Muscle layer of colon (tissue), 2 donors: Measurements from ENCODE around the gene PIGM.
A peak's percentile ranks its signal among the peaks of the same experiment; 100 is the strongest.

Source experiments
- H3K27ac ChIP-seq: one replicate; pipeline ENCODE4 v1.7.0; 2013; ENCODE audit warnings: low read depth, mild to moderate bottlenecking, low read length, moderate library complexity
- H3K27me3 ChIP-seq, 2 donors: one replicate each; pipeline ENCODE4 v1.7.0; 2013; ENCODE audit warnings: low read length in 2 of 2, mild to moderate bottlenecking in 2 of 2; ENCODE audit not compliant: insufficient read depth in 2 of 2, control insufficient read depth in 1 of 2
- H3K36me3 ChIP-seq: one replicate; pipeline ENCODE4 v1.7.0; 2013; ENCODE audit warnings: mild to moderate bottlenecking, low read length; ENCODE audit not compliant: insufficient read depth
- H3K4me1 ChIP-seq: one replicate; pipeline ENCODE4 v1.7.0; 2013; ENCODE audit warnings: mild to moderate bottlenecking, low read length; ENCODE audit not compliant: insufficient read depth
- H3K4me3 ChIP-seq, 2 donors: one replicate each; pipeline ENCODE4 v1.7.0; 2013; ENCODE audit warnings: low read length in 2 of 2, low read depth in 1 of 2, mild to moderate bottlenecking in 1 of 2, moderate library complexity in 1 of 2
- H3K9ac ChIP-seq: one replicate; pipeline ENCODE4 v1.7.0; 2013; ENCODE audit warnings: low read length
- H3K9me3 ChIP-seq: one replicate; pipeline ENCODE4 v1.7.0; 2013; ENCODE audit warnings: mild to moderate bottlenecking, low read length
- donor health status: abdominal sarcoma.
- donor health status: Adenocarcinoma of cecum.

The PIGM gene

DNA sequence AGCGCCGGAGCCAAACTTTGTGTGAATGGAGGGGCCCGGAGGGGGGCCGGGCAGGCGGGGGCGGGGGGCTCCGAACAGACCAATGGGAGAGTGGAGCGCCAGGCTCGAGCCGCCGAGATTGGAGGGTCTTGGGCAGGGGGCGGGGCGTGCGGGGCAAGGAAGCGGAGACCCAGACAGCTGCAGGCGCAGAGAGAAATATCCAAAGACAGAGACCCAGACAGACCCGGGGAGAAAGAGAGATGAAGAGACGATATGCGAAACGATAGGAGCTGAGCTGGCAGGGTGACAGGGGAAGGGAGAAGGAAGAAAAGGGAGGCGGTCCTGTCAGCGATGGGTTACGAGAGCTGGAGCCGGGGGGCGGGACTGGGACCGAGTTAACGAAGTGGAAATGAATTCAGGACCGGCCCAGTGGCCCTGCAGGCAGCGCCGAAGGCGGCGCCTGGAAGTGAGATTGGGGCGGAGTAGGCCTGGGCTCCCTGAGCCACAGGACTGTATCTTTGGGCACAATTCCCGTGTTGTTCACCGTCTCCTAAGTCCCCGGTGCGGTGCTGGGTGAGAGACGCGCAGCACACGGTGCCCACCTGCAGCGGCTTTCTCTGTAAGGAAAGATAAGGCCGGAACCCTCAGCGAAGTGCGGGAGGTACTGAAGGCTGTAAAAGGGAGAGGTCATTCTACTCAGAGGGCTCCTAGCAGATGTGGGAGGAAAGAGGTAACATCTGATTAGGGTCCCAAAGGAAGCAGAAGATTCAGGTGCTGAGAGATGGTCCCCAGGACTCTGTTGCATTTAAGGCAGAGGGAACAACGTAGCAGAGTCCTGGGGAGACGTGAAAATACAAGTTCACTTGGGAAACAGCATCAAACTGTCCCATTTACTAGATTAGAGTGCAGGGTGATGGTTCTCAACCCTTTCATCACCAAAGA, 38.7 kb upstream of the PIGM start:
- Histone ChIP-seq H3K4me1 (peaks cover 6% of the 10 kb centered on the region), H3K27ac (no peak overlapping the region), H3K36me3 (no peaks in the 10 kb centered on the region), H3K9ac (no peak overlapping the region), H3K27me3 (peaks cover 5 to 12% of the 10 kb centered on the region in 2 donors), H3K9me3 (no peaks in the 10 kb centered on the region), H3K4me3 (peak overlapping the region; percentile 59 to 78)

DNA sequence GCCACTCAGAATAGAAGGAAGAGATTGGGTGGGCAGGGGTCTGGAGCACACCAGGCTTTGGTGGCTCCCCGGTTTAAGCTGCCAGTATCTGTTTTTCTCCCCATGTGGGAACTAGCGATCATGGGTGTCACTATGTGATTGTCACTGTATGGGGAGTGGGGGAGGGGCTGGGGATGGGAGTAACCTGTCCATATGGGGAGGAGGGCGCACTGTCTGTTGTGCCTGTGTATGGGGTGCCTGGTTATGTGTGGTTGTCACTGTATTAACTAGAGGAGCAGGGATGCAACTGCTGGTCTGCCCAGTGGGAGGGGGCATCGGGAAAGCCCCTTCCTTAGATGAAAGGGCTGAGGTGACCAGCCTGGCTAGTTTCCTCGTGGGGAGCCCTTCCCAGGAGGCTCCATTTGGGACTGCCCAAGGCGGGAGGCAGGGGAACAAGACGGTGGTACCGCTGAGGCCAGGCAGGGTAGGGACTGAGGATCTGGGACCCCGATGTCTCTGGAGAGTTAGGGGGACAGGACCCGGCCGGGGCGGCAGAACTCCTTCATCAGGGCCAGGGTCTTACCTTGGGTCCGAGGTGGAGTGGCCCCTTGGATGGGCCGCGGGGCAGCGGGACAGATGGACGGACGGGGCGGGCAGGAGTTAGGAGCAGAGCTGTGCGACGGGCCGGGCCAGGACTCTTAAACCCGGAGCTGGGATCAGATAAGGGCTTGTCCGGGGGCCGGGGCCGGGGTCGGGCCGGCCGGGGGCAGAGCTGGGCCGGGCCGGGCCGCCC, 37.9 kb upstream of the PIGM start, which contains the start of gene KCNJ10:
Gene KCNJ10, minus strand, starts transcription at position 701 of the 772 bp plus-strand sequence. CDS start 27,628 bp downstream, outside the sequence.
- peak within 1 kb of the TSS; percentile 59 to 78 for H3K4me3 ChIP-seq
- peaks cover 6% of the 10 kb centered on the region for H3K4me1 ChIP-seq
- H3K36me3 ChIP-seq, result no peaks in the 10 kb centered on the region
- H3K27ac ChIP-seq, result no peak within 1 kb of the TSS
- no peaks in the 10 kb centered on the region for H3K9me3 ChIP-seq
- peaks cover 5 to 12% of the 10 kb centered on the region in 2 donors for H3K27me3 ChIP-seq
- no peak within 1 kb of the TSS for H3K9ac ChIP-seq

DNA sequence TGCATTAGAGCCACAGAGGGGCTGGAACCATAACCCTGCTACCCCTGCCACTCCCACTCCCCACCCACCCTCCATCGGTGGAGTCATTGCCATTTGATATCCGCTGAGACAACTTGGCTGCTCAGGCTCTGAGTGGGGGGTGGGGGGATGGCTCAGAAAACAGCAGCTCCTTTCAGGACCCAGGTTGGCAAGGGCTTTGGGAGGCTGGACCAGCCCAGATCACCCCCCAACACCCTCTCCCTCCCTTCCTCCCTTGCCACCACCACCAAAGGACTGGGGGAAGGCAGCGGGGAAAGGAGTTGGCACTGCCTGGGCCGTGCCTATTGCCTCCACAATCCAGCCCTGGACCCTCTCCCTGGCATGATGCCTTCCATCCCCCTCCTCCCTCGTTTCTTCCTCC, 36.4 kb upstream of the PIGM start:
- peaks cover 5 to 12% of the 10 kb centered on the region in 2 donors for H3K27me3 ChIP-seq
- H3K27ac ChIP-seq, result no peak overlapping the region
- H3K9ac ChIP-seq, result no peak overlapping the region
- H3K4me3 ChIP-seq, result no peak overlapping the region
- H3K9me3 ChIP-seq, result no peaks in the 10 kb centered on the region
- H3K4me1 ChIP-seq, result peaks cover 6% of the 10 kb centered on the region
- no peaks in the 10 kb centered on the region for H3K36me3 ChIP-seq

DNA sequence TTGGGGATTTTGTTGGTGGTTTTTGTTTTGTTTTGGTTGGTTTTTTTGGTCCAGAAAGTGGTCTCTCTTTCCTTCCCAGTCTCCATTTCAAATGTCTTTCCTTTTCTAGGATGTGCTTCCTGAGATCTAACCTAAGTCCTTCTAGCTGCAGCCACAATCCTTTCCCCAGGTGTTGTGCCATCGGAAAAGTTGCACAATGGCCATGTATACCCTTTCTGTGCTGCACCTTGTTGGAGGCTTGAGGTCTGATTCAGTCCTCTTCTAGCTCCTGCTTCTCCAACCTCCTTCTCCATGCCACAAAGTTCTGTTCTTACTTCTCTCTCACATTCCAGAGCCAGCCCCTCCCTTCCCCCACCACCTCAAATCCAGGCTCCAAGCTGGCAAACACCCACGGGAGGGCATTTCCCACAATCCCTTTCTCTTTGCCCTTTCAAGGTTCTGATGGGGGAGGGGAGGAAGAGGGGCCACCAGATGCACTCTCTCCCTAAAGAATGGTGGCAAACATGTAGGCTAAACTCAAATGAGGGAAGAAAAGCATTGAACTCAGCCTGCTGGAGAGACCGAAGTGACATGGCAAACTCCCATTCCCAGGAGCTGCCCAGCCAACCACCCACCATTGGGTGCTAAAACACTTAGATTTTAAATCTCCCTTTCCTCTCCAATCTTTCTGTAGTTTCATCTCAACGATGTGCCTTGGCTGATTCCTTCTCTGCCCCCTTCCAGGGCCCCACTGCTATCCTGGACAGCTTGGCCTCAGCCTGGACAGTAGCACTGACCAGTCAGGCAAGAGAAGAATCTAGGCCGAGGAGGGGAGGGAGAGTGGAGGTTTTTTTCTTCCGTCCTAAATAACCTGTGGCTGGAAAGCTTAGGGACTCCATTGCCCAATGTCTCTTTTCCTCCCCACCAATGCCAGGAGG, 35.3 kb upstream of the PIGM start:
- Histone ChIP-seq H3K9ac (no peak overlapping the region), H3K36me3 (no peaks in the 10 kb centered on the region), H3K27me3 (peaks cover 5 to 16% of the 10 kb centered on the region in 2 donors), H3K9me3 (no peaks in the 10 kb centered on the region), H3K4me1 (peaks cover 6% of the 10 kb centered on the region), H3K27ac (no peak overlapping the region), H3K4me3 (no peak overlapping the region)

DNA sequence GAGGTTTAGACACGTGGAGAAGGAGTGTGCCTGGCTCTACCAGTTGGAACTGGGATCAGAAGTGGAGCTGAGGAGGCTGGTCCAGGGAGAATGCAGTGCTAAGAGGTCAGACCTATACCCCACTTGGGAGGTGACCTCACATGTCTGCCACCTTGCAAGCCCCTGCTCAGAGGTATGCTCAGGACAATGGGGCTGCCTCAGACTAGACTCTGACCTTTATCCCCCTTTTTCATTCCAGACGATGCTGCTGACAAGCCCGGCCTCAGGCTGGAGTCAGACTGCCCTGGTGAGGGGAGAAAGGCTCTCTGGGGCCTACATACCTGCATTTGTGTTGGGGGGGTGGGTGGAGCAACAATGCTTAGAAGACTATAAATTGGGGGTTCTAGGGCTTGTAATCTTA, 33.0 kb upstream of the PIGM start:
- Histone ChIP-seq H3K27me3 (peaks cover 0 to 7% of the 10 kb centered on the region in 2 donors), H3K4me3 (no peak overlapping the region), H3K27ac (no peak overlapping the region), H3K9ac (no peak overlapping the region), H3K4me1 (no peaks in the 10 kb centered on the region), H3K9me3 (no peaks in the 10 kb centered on the region), H3K36me3 (no peaks in the 10 kb centered on the region)

DNA sequence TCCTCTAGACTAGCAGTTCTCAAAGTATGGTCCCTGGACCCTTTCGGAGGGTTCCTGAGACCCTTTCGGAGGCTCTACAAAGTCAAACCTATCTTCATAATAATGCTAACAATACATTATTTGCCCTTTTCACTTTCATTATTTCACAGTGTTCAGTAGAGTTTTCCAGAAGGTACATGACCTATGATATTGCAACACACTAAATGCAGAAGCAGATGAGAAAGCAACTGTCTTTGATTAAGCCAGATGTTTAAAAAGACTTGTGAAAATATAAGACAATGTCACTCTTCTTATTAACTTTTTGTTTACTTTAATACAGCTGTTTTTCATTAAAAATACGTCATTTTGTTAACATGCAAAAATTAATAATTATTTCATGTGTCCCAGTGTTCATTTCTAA, 32.4 kb upstream of the PIGM start:
- Histone ChIP-seq H3K4me3 (no peak overlapping the region), H3K9me3 (no peaks in the 10 kb centered on the region), H3K27me3 (peaks cover 0 to 5% of the 10 kb centered on the region in 2 donors), H3K4me1 (no peaks in the 10 kb centered on the region), H3K27ac (no peak overlapping the region), H3K36me3 (no peaks in the 10 kb centered on the region), H3K9ac (no peak overlapping the region)

DNA sequence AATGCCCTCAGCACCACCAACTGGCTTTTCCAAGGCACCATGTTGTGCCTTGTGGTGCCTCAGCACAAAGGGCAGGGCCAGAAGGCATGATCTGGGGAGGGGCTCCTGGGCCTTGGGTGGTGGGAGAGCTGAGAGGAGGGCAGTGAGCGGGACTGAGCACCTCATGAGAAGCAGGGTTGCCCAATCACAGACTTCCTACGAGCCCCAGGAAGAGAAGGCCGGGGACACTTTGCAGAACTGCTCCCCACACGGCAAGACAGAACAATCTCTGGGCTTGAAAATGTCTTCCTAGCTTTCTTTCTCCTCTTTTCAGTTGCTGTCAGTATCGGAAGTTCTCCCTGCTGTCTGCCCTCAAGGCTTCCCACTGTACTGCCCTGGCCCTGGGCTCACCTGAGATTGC, 31.4 kb upstream of the PIGM start:
- H3K4me1 ChIP-seq, result no peaks in the 10 kb centered on the region
- H3K27me3 ChIP-seq, result peaks cover 0 to 5% of the 10 kb centered on the region in 2 donors
- no peak overlapping the region for H3K9ac ChIP-seq
- H3K36me3 ChIP-seq, result no peaks in the 10 kb centered on the region
- no peak overlapping the region for H3K4me3 ChIP-seq
- no peaks in the 10 kb centered on the region for H3K9me3 ChIP-seq
- no peak overlapping the region for H3K27ac ChIP-seq

DNA sequence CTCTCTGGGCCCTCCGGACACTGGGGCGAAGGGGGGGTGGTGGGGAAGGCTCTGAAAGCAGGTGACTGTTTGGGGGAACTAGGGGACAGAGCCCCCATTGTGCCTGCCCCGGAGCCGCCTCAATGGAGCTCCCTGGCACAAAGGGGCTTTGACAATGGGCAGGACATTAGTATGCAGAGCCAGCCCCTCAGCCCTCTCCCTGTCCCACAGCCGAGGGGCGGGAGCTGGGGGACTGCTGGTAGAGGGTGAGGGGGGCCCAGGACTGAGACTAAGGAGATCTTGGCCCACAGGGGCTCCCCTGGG, 30.4 kb upstream of the PIGM start:
- H3K4me1 ChIP-seq, result no peaks in the 10 kb centered on the region
- H3K9me3 ChIP-seq, result no peaks in the 10 kb centered on the region
- peaks cover 0 to 5% of the 10 kb centered on the region in 2 donors for H3K27me3 ChIP-seq
- no peak overlapping the region for H3K9ac ChIP-seq
- H3K4me3 ChIP-seq, result no peak overlapping the region
- H3K27ac ChIP-seq, result no peak overlapping the region
- no peaks in the 10 kb centered on the region for H3K36me3 ChIP-seq

DNA sequence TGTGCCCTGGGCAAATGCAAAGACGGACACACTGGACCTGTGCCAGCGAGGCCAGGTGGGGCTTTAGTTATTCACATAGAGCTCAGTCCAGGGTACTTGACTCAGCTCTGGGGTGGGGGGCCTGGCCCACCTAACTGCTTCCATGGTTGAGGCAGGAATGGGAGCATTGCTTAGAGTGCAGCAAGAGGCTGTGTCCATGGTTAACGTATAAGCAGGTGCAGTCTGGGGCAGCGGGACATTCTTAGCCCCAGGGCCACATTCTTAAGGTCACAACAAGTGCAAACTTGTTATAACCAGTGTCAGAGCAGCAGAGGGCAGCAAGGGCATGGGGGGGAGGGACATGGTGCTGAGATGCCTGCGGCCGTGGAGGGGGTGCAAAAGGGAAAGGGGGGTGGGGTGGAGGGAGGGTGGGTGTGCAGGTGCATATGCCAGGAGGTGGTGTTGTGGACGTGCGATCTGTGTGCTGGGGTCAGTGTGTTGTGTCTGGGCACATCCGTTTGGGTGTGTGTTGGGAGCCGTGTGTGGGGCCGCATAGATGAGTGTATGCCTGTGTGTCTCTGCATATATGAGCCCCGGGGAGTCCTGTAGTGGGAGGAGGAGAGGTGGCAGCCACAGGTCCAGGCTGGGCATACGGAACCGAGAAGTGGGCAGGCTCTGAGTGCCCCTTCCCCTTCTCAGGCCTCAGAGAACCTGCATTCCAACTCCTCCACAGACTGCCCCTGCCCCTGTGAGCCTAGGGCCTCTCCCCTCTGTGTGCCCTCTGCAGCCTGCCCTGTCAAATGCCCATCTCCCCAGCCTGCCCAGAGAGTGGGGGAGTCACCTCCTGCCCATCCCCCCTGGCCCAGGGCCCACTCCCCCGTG, 29.8 kb upstream of the PIGM start:
- H3K9me3 ChIP-seq, result no peaks in the 10 kb centered on the region
- H3K4me3 ChIP-seq, result no peak overlapping the region
- peaks cover 0 to 5% of the 10 kb centered on the region in 2 donors for H3K27me3 ChIP-seq
- no peak overlapping the region for H3K27ac ChIP-seq
- no peaks in the 10 kb centered on the region for H3K4me1 ChIP-seq
- no peak overlapping the region for H3K9ac ChIP-seq
- no peaks in the 10 kb centered on the region for H3K36me3 ChIP-seq

DNA sequence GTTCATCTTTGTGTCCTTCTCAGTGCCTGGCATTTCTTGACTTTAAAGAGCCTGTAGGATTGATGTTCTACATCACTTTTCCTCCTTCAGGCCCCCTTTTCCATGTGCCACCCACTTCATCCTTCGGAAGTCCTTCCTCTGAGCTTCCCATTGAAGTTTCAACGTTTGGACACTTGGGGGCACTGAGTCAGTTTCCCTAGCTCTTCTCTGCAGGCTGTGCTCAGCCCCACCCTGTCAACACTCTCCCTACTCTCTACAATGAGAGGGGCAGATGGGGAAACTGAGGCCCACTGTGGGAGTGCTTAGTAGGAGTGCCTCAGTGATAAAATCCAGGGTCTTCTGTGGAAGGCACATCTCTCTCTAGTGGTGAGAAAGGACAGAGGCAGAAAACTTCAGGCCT, 26.3 kb upstream of the PIGM start:
- Histone ChIP-seq H3K4me1 (no peaks in the 10 kb centered on the region), H3K36me3 (no peaks in the 10 kb centered on the region), H3K9me3 (no peaks in the 10 kb centered on the region), H3K9ac (no peak overlapping the region), H3K4me3 (no peak overlapping the region), H3K27me3 (peaks cover 0 to 13% of the 10 kb centered on the region in 2 donors), H3K27ac (no peak overlapping the region)
